HG02938 (cell line): ENCODE data around the gene LACTBL1.

Source experiments
- ATAC-seq: cut with Tn5 transposase; IDR thresholded peaks from one replicate; pipeline ENCODE4 v1.9.1; 2021; ENCODE audit warnings: mild to moderate bottlenecking, moderate library complexity; ENCODE audit not compliant: unreplicated experiment

Gene LACTBL1

GRCh38 chr1:22914156-22914555 lies 58.5 kb downstream of the LACTBL1 start:
- ATAC-seq: no peak

GRCh38 chr1:22913421-22914141 lies 59.1 kb downstream of the LACTBL1 start:
- no peak for ATAC-seq

DNA sequence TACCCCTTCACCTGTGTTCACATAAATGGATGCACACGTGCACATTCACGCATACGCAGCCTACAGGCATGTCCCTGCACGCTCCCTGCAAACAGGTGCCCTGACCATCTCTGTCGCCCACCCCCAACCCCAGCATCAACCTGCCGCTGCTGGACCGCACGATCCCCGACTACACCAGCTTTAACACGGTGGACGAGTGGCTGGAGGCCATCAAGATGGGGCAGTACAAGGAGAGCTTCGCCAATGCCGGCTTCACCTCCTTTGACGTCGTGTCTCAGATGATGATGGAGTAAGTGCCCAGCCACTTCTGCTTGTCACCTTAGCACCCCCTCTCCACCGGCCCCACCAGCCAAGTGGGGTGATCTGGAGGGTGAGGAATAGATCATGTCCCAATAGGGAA lies 60.4 kb downstream of the LACTBL1 start:
- ATAC-seq: no peak

DNA sequence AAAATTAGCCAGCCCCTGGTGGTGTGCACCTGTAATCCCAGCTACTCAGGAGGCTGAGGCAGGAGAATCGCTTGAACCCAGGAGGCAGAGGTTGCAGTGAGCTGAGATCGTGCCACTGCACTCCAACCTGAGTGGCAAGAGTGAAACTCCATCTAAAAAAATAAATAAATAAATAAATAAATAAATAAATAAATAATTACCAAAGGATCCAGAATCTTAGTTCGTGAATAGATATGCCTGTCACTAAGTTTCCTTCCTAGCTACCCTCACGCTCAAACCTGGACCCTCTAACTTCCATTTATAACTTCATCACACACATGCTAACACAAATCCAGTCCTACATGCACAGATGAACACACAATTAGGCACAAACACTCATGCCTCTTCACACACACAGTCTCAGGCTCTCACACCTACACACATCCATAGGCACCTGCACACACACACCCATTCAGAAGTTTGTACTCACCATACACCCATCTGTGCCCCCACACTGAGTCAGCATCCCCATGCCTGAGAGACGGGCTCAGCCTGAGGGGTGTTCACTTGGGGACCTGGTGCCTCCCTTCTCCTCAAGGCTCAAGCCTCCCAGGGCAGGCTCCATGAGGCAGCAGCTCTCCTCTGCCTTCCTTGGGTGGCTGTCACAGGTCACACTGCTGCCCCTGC lies 61.5 kb downstream of the LACTBL1 start:
- ATAC-seq: no peak

DNA sequence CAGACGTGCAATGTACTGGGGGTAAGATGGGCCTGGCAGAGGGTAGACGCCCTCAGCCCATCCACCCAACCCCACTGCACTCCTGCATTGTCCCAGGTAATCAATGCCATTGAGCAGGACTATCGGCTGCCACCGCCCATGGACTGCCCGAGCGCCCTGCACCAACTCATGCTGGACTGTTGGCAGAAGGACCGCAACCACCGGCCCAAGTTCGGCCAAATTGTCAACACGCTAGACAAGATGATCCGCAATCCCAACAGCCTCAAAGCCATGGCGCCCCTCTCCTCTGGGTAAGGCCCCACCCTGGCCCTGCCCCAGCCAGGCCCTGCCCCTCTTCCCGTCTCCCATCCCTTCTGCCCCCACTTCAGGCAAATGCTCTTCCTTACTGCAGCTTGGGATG lies 62.4 kb downstream of the LACTBL1 start:
- ATAC-seq: no peak

DNA sequence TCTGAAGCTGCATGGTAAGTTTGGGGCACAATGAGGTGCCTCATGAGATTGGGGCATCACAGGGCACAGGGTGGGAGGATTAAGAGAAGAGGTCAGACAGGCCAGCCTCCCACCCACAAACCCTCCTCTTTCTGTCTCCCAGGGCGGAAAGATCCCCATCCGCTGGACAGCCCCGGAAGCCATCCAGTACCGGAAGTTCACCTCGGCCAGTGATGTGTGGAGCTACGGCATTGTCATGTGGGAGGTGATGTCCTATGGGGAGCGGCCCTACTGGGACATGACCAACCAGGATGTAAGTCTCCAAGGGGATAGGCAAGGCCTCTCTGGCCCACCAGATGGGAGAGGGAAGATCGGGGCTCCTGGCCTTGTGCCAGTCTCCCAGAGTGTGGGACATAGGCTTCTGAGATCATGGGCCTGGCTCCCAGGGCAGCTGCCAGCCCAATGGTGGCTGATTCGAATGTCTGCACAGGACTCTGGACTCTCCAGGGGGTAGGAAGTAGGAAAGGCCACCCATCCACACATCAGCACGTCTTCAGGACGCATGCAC lies 63.7 kb downstream of the LACTBL1 start:
- ATAC-seq: no peak

- ATAC-seq: no peak
Observed at GRCh38 chr1:22907528-22907927, 65.1 kb downstream of the LACTBL1 start.

DNA sequence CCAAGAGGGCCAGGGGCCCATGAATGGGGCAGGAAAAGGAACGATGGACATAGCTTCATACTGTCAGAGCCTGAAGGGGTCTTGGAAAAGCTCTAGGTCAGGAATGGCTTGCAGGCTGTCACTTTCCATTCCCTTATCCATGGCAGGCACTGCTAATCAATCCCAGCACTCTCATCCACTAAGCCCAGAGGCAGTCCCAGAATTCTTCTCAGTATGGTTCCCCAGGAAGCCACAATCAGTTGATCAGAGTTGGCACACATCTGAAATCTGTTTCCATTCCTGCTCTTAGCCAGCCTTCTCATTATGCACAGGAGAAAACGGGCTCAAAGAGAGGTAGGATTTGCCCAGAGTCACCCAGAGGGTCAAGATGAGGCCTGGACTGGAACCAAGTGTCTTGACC lies 65.7 kb downstream of the LACTBL1 start:
- ATAC-seq: no peak

- ATAC-seq: no peak
Observed at GRCh38 chr1:22903113-22903512, 69.6 kb downstream of the LACTBL1 start.
